Measurements from ENCODE around the gene HIP1.
"Not testable (repeated sequence)": the region's sequence is repeated elsewhere in the genome, so short reads cannot be mapped to it uniquely, and the experiment has no call there.

HIP1 gene

GRCh38 chr7:75572396-75572795 lies 166.3 kb downstream of the HIP1 start:
- DNase-seq (ENCODE audit: low spot score): no peak
- Mint-ChIP-seq H3K27ac (no peak overlapping the region), H3K4me1 (ENCODE audit: low read depth) (no peaks in the 10 kb centered on the region), H3K36me3 (ENCODE audit: low read depth) (no peaks in the 10 kb centered on the region), H3K4me3 (no peak overlapping the region), H3K27me3 (ENCODE audit: low read depth) (no peaks in the 10 kb centered on the region), H3K9me3 (no peaks in the 10 kb centered on the region)

GRCh38 chr7:75571209-75571608 lies 167.5 kb downstream of the HIP1 start:
- H3K4me1 Mint-ChIP-seq (ENCODE audit: low read depth): no peaks in the 10 kb centered on the region
- H3K4me3 Mint-ChIP-seq: no peak overlapping the region
- H3K36me3 Mint-ChIP-seq (ENCODE audit: low read depth): peaks cover 3% of the 10 kb centered on the region
- H3K27me3 Mint-ChIP-seq (ENCODE audit: low read depth): no peaks in the 10 kb centered on the region
- no peak overlapping the region for H3K27ac Mint-ChIP-seq
- H3K9me3 Mint-ChIP-seq: no peaks in the 10 kb centered on the region
- DNase-seq (ENCODE audit: low spot score): no peak

DNA sequence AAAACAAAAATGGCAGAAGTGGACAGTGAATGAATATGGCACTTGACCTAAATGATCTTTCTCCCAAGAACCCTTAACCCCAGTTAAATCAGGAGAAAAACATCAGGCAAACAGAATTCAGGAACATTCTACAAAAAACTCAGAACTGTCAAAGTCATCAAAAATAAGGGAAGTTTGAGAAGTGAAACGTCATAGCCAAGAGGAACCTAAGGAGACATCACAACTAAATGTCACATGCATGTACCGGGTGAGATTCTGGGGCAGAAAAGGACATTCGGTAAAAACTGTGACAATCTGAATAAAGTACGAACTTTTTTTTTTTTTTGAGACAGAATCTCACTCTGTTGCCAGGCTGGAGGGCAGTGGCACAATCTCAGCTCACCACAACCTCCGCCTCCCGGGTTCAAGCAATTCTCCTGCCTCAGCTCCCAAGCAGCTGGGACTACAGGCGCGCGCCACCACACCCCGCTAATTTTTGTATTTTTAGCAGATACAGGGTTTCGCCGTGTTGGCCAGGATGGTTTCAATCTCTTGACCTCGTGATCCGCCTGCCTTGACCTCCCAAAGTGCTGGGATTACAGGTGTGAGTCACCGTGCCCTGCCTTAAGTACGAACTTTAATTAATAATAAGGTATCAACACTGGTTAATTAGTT lies 169.0 kb downstream of the HIP1 start:
- not testable (repeated sequence) for H3K9me3 Mint-ChIP-seq; H3K4me1 Mint-ChIP-seq (ENCODE audit: low read depth); H3K27ac Mint-ChIP-seq; H3K4me3 Mint-ChIP-seq; H3K27me3 Mint-ChIP-seq (ENCODE audit: low read depth); DNase-seq (ENCODE audit: low spot score); H3K36me3 Mint-ChIP-seq (ENCODE audit: low read depth)

- H3K4me1 Mint-ChIP-seq (ENCODE audit: low read depth): peaks cover 3% of the 10 kb centered on the region
- H3K4me3 Mint-ChIP-seq: no peak overlapping the region
- H3K27ac Mint-ChIP-seq: no peak overlapping the region
- no peaks in the 10 kb centered on the region for H3K9me3 Mint-ChIP-seq
- DNase-seq (ENCODE audit: low spot score): no peak
- H3K36me3 Mint-ChIP-seq (ENCODE audit: low read depth): peaks cover 3% of the 10 kb centered on the region
- H3K27me3 Mint-ChIP-seq (ENCODE audit: low read depth): no peaks in the 10 kb centered on the region
These were observed 170.7 kb downstream of the HIP1 start for GRCh38 chr7:75567948-75568595.

DNA sequence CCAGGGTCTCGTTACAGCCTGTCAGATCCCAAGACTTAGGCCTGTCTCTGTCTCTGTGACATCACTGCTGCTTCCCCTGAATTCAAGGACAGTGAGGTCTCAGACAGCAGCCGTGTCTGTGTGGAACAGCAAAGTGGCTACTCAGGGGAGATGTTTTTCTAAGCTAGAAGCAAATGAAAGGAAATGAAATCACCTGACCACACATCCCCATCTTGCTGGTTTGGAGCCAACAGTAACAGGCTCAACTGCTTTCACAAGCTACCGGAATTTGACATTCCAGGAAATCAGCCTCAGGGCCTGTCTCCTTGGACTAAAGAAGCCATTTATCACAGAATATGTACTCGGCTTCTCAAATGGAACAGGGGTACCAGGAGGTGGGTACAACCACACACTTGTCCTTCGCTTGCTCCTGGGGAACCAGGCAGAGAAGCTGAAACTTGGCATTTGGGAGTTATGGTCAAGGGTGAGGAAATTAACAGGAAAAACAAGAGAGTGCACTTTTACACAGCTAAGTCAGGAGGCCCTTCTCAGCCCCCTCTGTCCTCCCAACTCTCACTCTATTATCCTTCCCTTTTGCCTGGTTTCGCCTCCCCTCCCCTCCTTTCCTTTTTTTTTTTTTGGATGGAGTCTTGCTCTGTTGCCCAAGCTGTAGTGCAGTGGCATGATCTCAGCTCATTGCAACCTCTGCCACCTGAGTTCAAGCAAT lies 173.5 kb downstream of the HIP1 start:
- Mint-ChIP-seq H3K9me3 (peaks cover 6% of the 10 kb centered on the region), H3K4me1 (ENCODE audit: low read depth) (peaks cover 3% of the 10 kb centered on the region), H3K27me3 (ENCODE audit: low read depth) (no peaks in the 10 kb centered on the region), H3K36me3 (ENCODE audit: low read depth) (peaks cover 9% of the 10 kb centered on the region), H3K4me3 (no peak overlapping the region), H3K27ac (peak overlapping the region; percentile 63)
- no peak for DNase-seq (ENCODE audit: low spot score)

GRCh38 chr7:75563171-75563570 lies 175.6 kb downstream of the HIP1 start:
- Mint-ChIP-seq H3K27me3 (ENCODE audit: low read depth) (no peaks in the 10 kb centered on the region), H3K4me3 (no peak overlapping the region), H3K27ac (no peak overlapping the region), H3K9me3 (peaks cover 6% of the 10 kb centered on the region), H3K36me3 (ENCODE audit: low read depth) (peaks cover 9% of the 10 kb centered on the region), H3K4me1 (ENCODE audit: low read depth) (peaks cover 3% of the 10 kb centered on the region)
- no peak for DNase-seq (ENCODE audit: low spot score)

GRCh38 chr7:75559976-75560365 lies 178.8 kb downstream of the HIP1 start:
- H3K9me3 Mint-ChIP-seq: peaks cover 6% of the 10 kb centered on the region
- H3K4me3 Mint-ChIP-seq: no peak overlapping the region
- no peaks in the 10 kb centered on the region for H3K27me3 Mint-ChIP-seq (ENCODE audit: low read depth)
- no peak for DNase-seq (ENCODE audit: low spot score)
- H3K27ac Mint-ChIP-seq: no peak overlapping the region
- peaks cover 2% of the 10 kb centered on the region for H3K4me1 Mint-ChIP-seq (ENCODE audit: low read depth)
- H3K36me3 Mint-ChIP-seq (ENCODE audit: low read depth): peaks cover 7% of the 10 kb centered on the region

GRCh38 chr7:75559355-75559975 lies 179.3 kb downstream of the HIP1 start:
- no peak for DNase-seq (ENCODE audit: low spot score)
- Mint-ChIP-seq H3K4me1 (ENCODE audit: low read depth) (peaks cover 2% of the 10 kb centered on the region), H3K27me3 (ENCODE audit: low read depth) (no peaks in the 10 kb centered on the region), H3K27ac (no peak overlapping the region), H3K4me3 (no peak overlapping the region), H3K36me3 (ENCODE audit: low read depth) (peaks cover 7% of the 10 kb centered on the region), H3K9me3 (peaks cover 6% of the 10 kb centered on the region)

DNA sequence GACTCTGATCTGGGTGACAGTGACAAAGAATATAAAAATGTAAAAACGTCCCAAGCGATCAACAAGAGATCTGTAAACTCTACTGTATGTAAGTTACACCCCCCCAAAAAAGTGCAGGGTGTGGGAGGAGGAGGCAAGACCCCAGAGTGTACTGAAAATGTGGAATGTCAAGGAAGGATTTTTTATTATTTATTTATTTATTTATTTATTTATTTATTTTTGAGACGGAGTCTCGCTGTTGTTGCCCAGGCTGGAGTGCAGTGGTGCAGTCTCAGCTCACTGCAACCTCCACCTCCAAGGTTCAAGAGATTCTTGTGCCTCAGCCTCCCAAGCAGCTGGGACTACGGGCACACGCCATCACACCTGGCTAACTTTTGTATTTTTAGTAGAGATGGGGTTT lies 181.9 kb downstream of the HIP1 start:
- H3K4me3 Mint-ChIP-seq; H3K36me3 Mint-ChIP-seq (ENCODE audit: low read depth): not testable (repeated sequence)

DNA sequence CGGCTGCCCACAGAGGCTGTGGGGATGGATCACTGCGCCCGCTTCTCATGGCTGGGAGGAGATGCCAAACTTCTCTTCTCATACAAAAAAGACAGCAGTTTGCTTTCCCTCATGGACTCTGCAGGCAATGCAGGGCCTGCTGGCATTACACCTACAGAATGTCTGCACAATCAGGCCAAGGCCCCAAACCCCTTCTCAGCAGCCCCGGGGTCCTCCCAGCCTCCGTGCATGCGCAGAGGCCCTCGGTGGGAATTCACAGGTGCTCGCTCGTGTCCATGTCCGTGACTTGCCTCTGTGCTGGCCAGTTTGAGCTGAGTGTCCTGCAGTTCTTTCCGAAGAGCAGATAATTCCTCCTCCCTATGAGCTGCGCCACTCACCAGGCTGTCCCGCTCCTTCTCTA lies 183.0 kb downstream of the HIP1 start:
- DNase-seq (ENCODE audit: low spot score): no peak
- H3K9me3 Mint-ChIP-seq: no peaks in the 10 kb centered on the region
- H3K36me3 Mint-ChIP-seq (ENCODE audit: low read depth): peaks cover 1% of the 10 kb centered on the region
- H3K27ac Mint-ChIP-seq: no peak overlapping the region
- H3K4me1 Mint-ChIP-seq (ENCODE audit: low read depth): peaks cover 2% of the 10 kb centered on the region
- no peaks in the 10 kb centered on the region for H3K27me3 Mint-ChIP-seq (ENCODE audit: low read depth)
- H3K4me3 Mint-ChIP-seq: no peak overlapping the region

More for the DNA sequence above, 181.9 kb downstream of the HIP1 start:
- not testable (repeated sequence) for H3K27me3 Mint-ChIP-seq (ENCODE audit: low read depth); DNase-seq (ENCODE audit: low spot score); H3K4me1 Mint-ChIP-seq (ENCODE audit: low read depth); H3K9me3 Mint-ChIP-seq; H3K27ac Mint-ChIP-seq

DNA sequence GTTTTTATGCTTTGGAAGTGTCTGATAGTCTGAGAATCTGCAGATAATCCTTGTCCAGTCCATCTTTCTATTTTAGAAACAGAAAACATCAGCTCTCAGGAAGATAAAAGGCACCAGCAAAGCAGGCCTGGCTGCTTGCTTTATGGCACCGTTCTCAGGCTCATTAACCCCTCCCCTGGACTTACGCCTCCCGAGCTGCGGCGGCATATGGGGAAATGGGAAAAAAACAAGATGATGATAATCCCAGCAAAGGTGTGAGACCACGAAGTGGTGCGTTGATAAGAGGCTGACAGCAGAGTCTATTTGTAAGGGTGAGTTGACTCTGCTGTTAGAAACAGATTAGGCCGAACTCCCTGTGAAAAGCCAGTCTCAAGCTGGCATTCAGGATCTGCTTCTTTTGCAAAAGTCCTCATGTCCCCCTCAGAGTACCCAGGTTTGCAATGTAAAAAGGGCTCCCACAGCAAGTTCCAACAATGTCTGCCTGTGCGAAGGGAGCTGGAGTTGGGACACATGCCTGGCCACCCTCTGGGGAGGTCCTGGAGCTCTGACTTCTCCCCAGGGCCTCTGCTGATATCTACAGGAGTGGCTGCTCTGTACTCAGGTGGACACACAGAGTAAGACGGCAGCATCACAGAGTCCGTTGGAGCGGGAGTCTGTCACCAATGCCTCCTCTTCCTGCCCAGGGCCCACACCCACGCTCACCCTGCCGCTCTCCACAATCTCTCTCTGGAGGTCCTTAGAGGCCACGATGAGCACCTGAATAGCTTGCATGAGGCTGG lies 192.3 kb downstream of the HIP1 start:
- no peaks in the 10 kb centered on the region for H3K9me3 Mint-ChIP-seq
- H3K36me3 Mint-ChIP-seq (ENCODE audit: low read depth): no peaks in the 10 kb centered on the region
- no peak overlapping the region for H3K4me3 Mint-ChIP-seq
- no peak for DNase-seq (ENCODE audit: low spot score)
- no peak overlapping the region for H3K27ac Mint-ChIP-seq
- H3K27me3 Mint-ChIP-seq (ENCODE audit: low read depth): no peaks in the 10 kb centered on the region
- no peaks in the 10 kb centered on the region for H3K4me1 Mint-ChIP-seq (ENCODE audit: low read depth)

GRCh38 chr7:75537731-75538130 lies 201.0 kb downstream of the HIP1 start:
- Mint-ChIP-seq H3K4me3 (no peak overlapping the region), H3K36me3 (ENCODE audit: low read depth) (peaks cover 3% of the 10 kb centered on the region), H3K4me1 (ENCODE audit: low read depth) (peaks cover 8% of the 10 kb centered on the region), H3K9me3 (no peaks in the 10 kb centered on the region), H3K27me3 (ENCODE audit: low read depth) (no peaks in the 10 kb centered on the region), H3K27ac (no peak overlapping the region)
- DNase-seq (ENCODE audit: low spot score): no peak

- no peak overlapping the region for H3K4me3 Mint-ChIP-seq
- no peaks in the 10 kb centered on the region for H3K27me3 Mint-ChIP-seq (ENCODE audit: low read depth)
- DNase-seq (ENCODE audit: low spot score): no peak
- H3K36me3 Mint-ChIP-seq (ENCODE audit: low read depth): peaks cover 3% of the 10 kb centered on the region
- H3K4me1 Mint-ChIP-seq (ENCODE audit: low read depth): peaks cover 8% of the 10 kb centered on the region
- no peak overlapping the region for H3K27ac Mint-ChIP-seq
- H3K9me3 Mint-ChIP-seq: no peaks in the 10 kb centered on the region
These were observed 201.7 kb downstream of the HIP1 start for GRCh38 chr7:75536940-75537538.

All from T-helper 2 cell treated with Interferon-gamma antibody and Interleukin-4, amounts not matched to agents 5 μg/mL and 100 μg/mL, for 36 hours (primary cell).